Measurements from ENCODE around the gene ZBTB48. TPM values are rescaled to one million over a fixed set of nuclear protein-coding genes. Genes with fewer than 3 reads are reported as not detected.

The ZBTB48 gene
- total and polyA plus RNA-seq, 12 donors, result 6.8 to 245 (median 31.2) TPM

- intact Hi-C loops (cut with DNase I), result no loop called here
- TF ChIP-seq, protein P1, sequence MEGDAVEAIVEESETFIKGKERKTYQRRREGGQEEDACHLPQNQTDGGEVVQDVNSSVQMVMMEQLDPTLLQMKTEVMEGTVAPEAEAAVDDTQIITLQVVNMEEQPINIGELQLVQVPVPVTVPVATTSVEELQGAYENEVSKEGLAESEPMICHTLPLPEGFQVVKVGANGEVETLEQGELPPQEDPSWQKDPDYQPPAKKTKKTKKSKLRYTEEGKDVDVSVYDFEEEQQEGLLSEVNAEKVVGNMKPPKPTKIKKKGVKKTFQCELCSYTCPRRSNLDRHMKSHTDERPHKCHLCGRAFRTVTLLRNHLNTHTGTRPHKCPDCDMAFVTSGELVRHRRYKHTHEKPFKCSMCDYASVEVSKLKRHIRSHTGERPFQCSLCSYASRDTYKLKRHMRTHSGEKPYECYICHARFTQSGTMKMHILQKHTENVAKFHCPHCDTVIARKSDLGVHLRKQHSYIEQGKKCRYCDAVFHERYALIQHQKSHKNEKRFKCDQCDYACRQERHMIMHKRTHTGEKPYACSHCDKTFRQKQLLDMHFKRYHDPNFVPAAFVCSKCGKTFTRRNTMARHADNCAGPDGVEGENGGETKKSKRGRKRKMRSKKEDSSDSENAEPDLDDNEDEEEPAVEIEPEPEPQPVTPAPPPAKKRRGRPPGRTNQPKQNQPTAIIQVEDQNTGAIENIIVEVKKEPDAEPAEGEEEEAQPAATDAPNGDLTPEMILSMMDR (IDR thresholded peaks at IDR 0.05), result no peak
- TF ChIP-seq POLR2A (IDR thresholded peaks at IDR 0.05), result no peak
- Histone ChIP-seq H3K27me3 (no peaks in the 10 kb centered on the region), H3K4me3 (no peak overlapping the region), H3K4me1 (replicated peaks in 1 of 2) (peaks cover 17 to 34% of the 10 kb centered on the region in 2 donors), H3K9me3 (replicated peaks in 1 of 3) (no peaks in the 10 kb centered on the region), H3K27ac (peak overlapping the region in 3 of 5 donors; percentile 40 to 95 (median 86)), H3K36me3 (replicated peaks in 1 of 2) (no peaks in the 10 kb centered on the region)
- WGBS, 4 donors, result 66 to 81% (median 69%) methylated on average over 4 to 10 of the region's 10 CpGs
- peak in 2 of 7 donors; percentile 27 to 37 for DNase-seq
Measured at GRCh38 chr1:6581561-6582305, 1.9 kb downstream of the ZBTB48 start.

DNA sequence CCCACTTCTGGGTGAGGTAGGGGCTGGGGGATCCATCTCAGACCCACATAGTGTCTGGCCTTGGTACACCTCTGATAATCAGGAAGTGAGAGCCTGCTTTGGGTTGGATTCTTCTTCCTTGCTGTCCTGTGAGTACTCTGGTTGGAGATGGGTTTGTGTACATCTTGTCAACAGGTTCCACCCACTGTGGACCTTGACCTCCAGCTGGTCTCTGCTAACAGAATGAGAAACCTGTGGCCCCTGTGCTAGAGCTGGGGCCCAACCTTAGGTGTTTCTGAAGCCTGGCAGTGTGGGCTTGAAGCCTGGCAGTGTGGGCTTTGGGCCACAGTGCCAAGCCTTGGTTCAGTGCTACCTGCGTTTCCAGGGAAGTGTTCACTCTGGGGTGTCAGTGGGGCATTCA lies 2.6 kb downstream of the ZBTB48 start:
- H3K4me3 ChIP-seq, result no peak overlapping the region
- H3K9me3 ChIP-seq (replicated peaks in 1 of 3), result no peaks in the 10 kb centered on the region
- intact Hi-C loops (cut with DNase I), result no loop called here
- peaks cover 17 to 41% of the 10 kb centered on the region in 2 donors for H3K4me1 ChIP-seq (replicated peaks in 1 of 2)
- peak overlapping the region in 2 of 5 donors; percentile 23 to 25 for H3K27ac ChIP-seq
- TF ChIP-seq, protein P1 (IDR thresholded peaks at IDR 0.05), result no peak
- TF ChIP-seq POLR2A (IDR thresholded peaks at IDR 0.05), result no peak
- WGBS, 4 donors, result 75 to 89% (median 82%) methylated on average over 1 of the region's 1 CpG
- no peak for DNase-seq
- H3K36me3 ChIP-seq (replicated peaks in 1 of 2), result no peaks in the 10 kb centered on the region
- H3K27me3 ChIP-seq, result no peaks in the 10 kb centered on the region

DNA sequence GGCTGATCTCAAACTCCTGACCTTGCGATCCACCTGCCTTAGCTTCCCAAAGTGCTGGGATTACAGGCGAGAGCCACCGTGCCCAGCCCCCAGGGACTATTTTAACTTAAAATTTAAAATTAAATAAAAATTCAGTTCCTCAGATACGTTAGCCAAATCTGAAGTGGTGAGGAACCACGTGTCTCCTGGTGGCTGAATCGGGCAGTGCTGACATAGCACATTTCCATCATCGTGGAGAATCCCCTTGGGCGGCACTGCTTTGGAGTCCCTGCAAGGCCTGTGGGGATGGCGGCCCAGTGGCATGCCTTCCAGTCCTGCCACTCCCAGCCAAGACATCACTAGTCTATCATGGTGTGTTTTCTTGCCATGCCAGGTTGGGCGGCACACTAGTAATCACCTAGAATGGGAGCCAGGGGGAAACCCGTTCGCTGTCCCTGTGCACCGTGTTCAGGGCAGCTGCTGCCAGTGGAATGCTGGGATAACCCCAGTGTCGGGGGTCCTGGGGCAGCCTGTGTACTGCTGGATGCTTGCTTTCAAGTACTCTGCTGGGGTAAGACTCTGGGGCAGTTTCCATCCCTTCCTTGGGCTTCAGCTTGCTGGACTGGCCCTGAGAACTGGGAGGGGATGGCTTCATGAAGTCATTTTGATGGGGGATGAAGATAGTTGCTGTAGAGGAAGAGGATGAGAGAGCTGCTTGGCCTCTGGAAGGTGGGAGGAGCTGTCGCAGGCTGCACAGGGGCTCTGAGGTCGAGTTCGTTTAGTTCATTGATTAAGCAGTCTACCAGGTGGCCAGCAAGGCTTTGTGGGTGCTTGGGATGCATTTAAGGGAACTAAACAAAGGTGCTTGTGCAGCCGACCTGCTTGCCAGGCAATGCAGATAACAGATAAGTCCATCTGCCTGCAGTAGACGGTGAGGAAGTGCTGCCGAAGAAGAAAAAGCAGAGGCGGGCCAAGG lies 4.6 kb downstream of the ZBTB48 start:
- TF ChIP-seq, protein P1 (IDR thresholded peaks at IDR 0.05), result peak in 1 of 6 experiments; percentile 19
- TF ChIP-seq POLR2A (IDR thresholded peaks at IDR 0.05), result no peak
- 80 to 84% (median 83%) methylated on average over 16 to 21 of the region's 21 CpGs for WGBS, 4 donors
- Histone ChIP-seq H3K4me1 (replicated peaks in 1 of 2) (peaks cover 25 to 53% of the 10 kb centered on the region in 2 donors), H3K27ac (no peak overlapping the region), H3K36me3 (replicated peaks in 1 of 2) (peaks cover 0 to 15% of the 10 kb centered on the region in 2 donors), H3K4me3 (no peak overlapping the region), H3K9me3 (replicated peaks in 1 of 3) (no peaks in the 10 kb centered on the region), H3K27me3 (no peaks in the 10 kb centered on the region)
- DNase-seq, result no peak
- intact Hi-C loops (cut with DNase I), result no loop called here

- Histone ChIP-seq H3K4me1 (replicated peaks in 1 of 2) (peaks cover 23 to 53% of the 10 kb centered on the region in 2 donors), H3K4me3 (no peak overlapping the region), H3K36me3 (replicated peaks in 1 of 2) (peaks cover 0 to 23% of the 10 kb centered on the region in 2 donors), H3K27me3 (no peaks in the 10 kb centered on the region), H3K9me3 (replicated peaks in 1 of 3) (no peaks in the 10 kb centered on the region), H3K27ac (no peak overlapping the region)
- DNase-seq, result no peak
- no peak for TF ChIP-seq POLR2A (IDR thresholded peaks at IDR 0.05)
- TF ChIP-seq, protein P1 (IDR thresholded peaks at IDR 0.05), result peak in 1 of 6 experiments; percentile 32
- 85 to 94% (median 90%) methylated on average over 9 to 12 of the region's 12 CpGs for WGBS, 4 donors
- intact Hi-C loops (cut with DNase I), result no loop called here
Measured at GRCh38 chr1:6585081-6585722, 5.4 kb downstream of the ZBTB48 start.

All from adrenal gland (tissue), 12 donors.